ENCODE measurements around the gene SHOC2.

SHOC2 gene

DNA sequence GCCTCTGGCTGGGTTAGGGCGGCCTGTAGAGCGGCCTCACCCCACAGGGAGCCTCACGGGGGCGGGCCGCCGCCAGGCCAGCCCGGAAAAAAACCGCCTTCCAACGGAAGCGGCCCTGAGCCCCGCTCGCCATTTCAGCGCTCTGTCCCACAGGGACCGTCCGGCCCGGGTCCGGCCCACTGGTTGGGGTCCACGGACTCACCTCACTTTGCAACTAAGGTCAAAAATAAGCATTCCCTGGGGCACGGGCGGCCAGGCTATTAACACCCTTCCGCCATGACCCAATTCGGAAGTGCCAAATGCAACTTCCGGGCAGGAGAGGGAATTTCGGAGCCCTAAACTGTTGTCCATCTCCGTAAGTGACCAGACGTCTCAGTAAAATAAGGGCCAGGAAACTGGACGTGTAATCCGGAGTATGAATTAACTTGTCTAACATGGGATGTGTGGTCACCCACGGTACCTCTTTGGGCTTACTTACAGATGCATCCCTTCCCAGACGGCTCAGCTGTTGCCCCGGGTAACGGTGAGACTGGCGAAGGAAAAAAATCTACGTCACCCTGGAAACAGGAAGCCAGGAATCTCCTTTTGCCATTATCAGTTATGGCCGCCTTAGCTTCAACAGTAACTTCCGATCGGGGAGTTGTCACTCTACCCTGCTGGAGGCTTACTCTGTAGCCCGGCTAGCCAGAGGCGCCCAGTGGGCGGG is 608 bp upstream of the SHOC2 start, which contains the start of gene BBIP1:
Gene BBIP1, minus strand, starts transcription at position 538 of the 706 bp plus-strand sequence. CDS start 1,023 bp downstream, outside the sequence.
- Histone ChIP-seq H3K9me3 (ENCODE audit: low read length) (no peaks in the 10 kb centered on the region), H3K79me2 (ENCODE audit: insufficient read depth, low read length) (peaks cover 35% of the 10 kb centered on the region), H4K20me1 (ENCODE audit: insufficient read depth, low read length) (no peaks in the 10 kb centered on the region), H3K4me2 (ENCODE audit: low read length) (peak within 1 kb of the TSS; percentile 85), H2AFZ (ENCODE audit: low read length) (peak within 1 kb of the TSS; percentile 89), H3K36me3 (ENCODE audit: insufficient read depth, low read length) (no peaks in the 10 kb centered on the region), H3K9ac (ENCODE audit: low read length) (peak within 1 kb of the TSS; percentile 81), H3K27me3 (ENCODE audit: insufficient read depth, low read length) (no peaks in the 10 kb centered on the region), H3K4me3 (ENCODE audit: low read depth, low read length, poor library complexity, severe bottlenecking) (peak within 1 kb of the TSS; percentile 75), H3F3A (ENCODE audit: insufficient read depth, low read length) (0 out of 2 replicates have a peak, but pooled peaks cover 16% of the 10 kb centered on the region), H3K9me2 (ENCODE audit: low read depth, low read length) (no peaks in the 10 kb centered on the region), H3K4me1 (ENCODE audit: insufficient read depth, low read length, severe bottlenecking) (peaks cover 58% of the 10 kb centered on the region), H3K27ac (ENCODE audit: low read depth, low read length, poor library complexity, severe bottlenecking) (peak within 1 kb of the TSS; percentile 92)
- TF ChIP-seq, protein P1, sequence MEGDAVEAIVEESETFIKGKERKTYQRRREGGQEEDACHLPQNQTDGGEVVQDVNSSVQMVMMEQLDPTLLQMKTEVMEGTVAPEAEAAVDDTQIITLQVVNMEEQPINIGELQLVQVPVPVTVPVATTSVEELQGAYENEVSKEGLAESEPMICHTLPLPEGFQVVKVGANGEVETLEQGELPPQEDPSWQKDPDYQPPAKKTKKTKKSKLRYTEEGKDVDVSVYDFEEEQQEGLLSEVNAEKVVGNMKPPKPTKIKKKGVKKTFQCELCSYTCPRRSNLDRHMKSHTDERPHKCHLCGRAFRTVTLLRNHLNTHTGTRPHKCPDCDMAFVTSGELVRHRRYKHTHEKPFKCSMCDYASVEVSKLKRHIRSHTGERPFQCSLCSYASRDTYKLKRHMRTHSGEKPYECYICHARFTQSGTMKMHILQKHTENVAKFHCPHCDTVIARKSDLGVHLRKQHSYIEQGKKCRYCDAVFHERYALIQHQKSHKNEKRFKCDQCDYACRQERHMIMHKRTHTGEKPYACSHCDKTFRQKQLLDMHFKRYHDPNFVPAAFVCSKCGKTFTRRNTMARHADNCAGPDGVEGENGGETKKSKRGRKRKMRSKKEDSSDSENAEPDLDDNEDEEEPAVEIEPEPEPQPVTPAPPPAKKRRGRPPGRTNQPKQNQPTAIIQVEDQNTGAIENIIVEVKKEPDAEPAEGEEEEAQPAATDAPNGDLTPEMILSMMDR (IDR thresholded peaks at IDR 0.05; ENCODE audit: low read length) = no peak
- no peak for TF ChIP-seq EZH2 (IDR thresholded peaks at IDR 0.05; ENCODE audit: borderline replicate concordance, low read length)

DNA sequence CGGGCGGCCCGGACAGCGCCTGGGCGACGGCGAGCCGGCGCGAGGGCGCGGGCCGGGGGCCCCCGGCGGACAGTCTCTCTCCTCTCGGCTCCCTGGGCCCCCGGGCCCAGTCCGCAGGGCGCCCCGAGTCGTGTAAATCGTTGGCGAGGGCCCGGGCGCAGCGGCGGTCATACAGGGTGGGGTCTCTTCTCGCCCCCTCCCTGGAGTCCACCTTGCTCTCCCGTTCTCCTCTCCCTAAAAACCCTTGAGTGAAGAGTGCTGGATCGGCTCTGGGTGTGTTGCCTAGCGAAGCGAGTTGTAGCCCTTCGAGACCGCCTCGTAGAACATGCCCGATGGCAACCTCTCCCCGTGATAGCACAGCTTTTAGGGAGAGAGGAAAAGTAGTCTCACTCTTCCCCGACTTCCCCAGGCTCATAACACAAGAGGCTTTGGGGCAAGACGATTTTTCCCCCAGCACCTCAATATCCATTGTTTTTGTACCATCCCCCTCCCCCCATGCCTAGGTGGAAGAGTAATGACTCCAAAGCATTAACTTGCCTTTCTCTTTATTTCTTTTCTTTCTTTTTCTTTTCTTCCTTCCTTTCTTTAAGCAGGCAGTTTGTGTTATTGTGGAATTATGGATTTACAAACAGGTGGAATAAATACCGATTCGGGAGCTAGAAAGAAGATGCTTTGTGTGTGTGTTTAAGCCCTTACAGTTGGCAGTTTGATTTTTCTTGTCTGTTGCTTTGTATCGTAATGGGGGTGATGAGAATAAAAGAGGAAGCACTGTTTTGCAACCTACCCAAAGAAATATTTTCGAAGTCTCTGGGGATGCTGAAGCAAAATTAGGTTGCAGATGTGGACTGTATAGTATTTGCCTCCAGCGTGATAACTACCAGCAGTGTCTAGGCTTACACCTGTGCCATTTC is 822 bp downstream of the SHOC2 start:
- Histone ChIP-seq H3K79me2 (ENCODE audit: insufficient read depth, low read length) (peaks cover 50% of the 10 kb centered on the region), H3K4me2 (ENCODE audit: low read length) (peak overlapping the region; percentile 82), H2AFZ (ENCODE audit: low read length) (no peak overlapping the region), H3K27me3 (ENCODE audit: insufficient read depth, low read length) (no peaks in the 10 kb centered on the region), H4K20me1 (ENCODE audit: insufficient read depth, low read length) (no peaks in the 10 kb centered on the region), H3K9me2 (ENCODE audit: low read depth, low read length) (no peaks in the 10 kb centered on the region), H3K9me3 (ENCODE audit: low read length) (no peaks in the 10 kb centered on the region), H3K4me1 (ENCODE audit: insufficient read depth, low read length, severe bottlenecking) (peaks cover 59% of the 10 kb centered on the region), H3F3A (ENCODE audit: insufficient read depth, low read length) (0 out of 2 replicates have a peak, but pooled peaks cover 16% of the 10 kb centered on the region), H3K27ac (ENCODE audit: low read depth, low read length, poor library complexity, severe bottlenecking) (peak overlapping the region; percentile 92), H3K9ac (ENCODE audit: low read length) (peak overlapping the region; percentile 63), H3K36me3 (ENCODE audit: insufficient read depth, low read length) (no peaks in the 10 kb centered on the region), H3K4me3 (ENCODE audit: low read depth, low read length, poor library complexity, severe bottlenecking) (peak overlapping the region; percentile 65)
- TF ChIP-seq EZH2 (IDR thresholded peaks at IDR 0.05; ENCODE audit: borderline replicate concordance, low read length) = no peak
- TF ChIP-seq, protein P1 (IDR thresholded peaks at IDR 0.05; ENCODE audit: low read length) = no peak

- TF ChIP-seq, protein P1 (IDR thresholded peaks at IDR 0.05; ENCODE audit: low read length) = no peak
- no peak for TF ChIP-seq EZH2 (IDR thresholded peaks at IDR 0.05; ENCODE audit: borderline replicate concordance, low read length)
- Histone ChIP-seq H3K79me2 (ENCODE audit: insufficient read depth, low read length) (peaks cover 87% of the 10 kb centered on the region), H3K36me3 (ENCODE audit: insufficient read depth, low read length) (no peaks in the 10 kb centered on the region; the same call in 1 of the 2 replicates), H3K4me3 (ENCODE audit: low read depth, low read length, poor library complexity, severe bottlenecking) (no peak overlapping the region), H3K9ac (ENCODE audit: low read length) (no peak overlapping the region), H3K9me3 (ENCODE audit: low read length) (no peaks in the 10 kb centered on the region), H3K27ac (ENCODE audit: low read depth, low read length, poor library complexity, severe bottlenecking) (no peak overlapping the region), H3K27me3 (ENCODE audit: insufficient read depth, low read length) (no peaks in the 10 kb centered on the region), H3F3A (ENCODE audit: insufficient read depth, low read length) (0 out of 2 replicates have a peak, but pooled peaks cover 9% of the 10 kb centered on the region), H3K4me2 (ENCODE audit: low read length) (peak overlapping the region; percentile 21; the same call in 1 of the 2 replicates), H4K20me1 (ENCODE audit: insufficient read depth, low read length) (0 out of 2 replicates have a peak, but pooled peaks cover 2% of the 10 kb centered on the region), H3K9me2 (ENCODE audit: low read depth, low read length) (no peaks in the 10 kb centered on the region), H3K4me1 (ENCODE audit: insufficient read depth, low read length, severe bottlenecking) (peaks cover 55% of the 10 kb centered on the region), H2AFZ (ENCODE audit: low read length) (no peak overlapping the region)
These were observed 4.6 kb downstream of the SHOC2 start for GRCh38 chr10:110923856-110924493.

All from OCI-LY1 (cell line).